ENCODE results near the gene HSBP1.

The HSBP1 gene

GRCh38 chr16:83862661-83863060 lies 54.9 kb downstream of the HSBP1 start:
- DNase-seq (ENCODE audit: low read depth), result no peak
- H3K4me3 ChIP-seq (ENCODE audit: low read depth, low read length), result no peak overlapping the region
- TF ChIP-seq, protein P1, sequence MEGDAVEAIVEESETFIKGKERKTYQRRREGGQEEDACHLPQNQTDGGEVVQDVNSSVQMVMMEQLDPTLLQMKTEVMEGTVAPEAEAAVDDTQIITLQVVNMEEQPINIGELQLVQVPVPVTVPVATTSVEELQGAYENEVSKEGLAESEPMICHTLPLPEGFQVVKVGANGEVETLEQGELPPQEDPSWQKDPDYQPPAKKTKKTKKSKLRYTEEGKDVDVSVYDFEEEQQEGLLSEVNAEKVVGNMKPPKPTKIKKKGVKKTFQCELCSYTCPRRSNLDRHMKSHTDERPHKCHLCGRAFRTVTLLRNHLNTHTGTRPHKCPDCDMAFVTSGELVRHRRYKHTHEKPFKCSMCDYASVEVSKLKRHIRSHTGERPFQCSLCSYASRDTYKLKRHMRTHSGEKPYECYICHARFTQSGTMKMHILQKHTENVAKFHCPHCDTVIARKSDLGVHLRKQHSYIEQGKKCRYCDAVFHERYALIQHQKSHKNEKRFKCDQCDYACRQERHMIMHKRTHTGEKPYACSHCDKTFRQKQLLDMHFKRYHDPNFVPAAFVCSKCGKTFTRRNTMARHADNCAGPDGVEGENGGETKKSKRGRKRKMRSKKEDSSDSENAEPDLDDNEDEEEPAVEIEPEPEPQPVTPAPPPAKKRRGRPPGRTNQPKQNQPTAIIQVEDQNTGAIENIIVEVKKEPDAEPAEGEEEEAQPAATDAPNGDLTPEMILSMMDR (conservative IDR thresholded peaks at IDR 0.05; ENCODE audit: low read depth, low read length), result no peak

- TF ChIP-seq, protein P1 (conservative IDR thresholded peaks at IDR 0.05; ENCODE audit: low read depth, low read length), result no peak
- H3K4me3 ChIP-seq (ENCODE audit: low read depth, low read length), result no peak overlapping the region
- DNase-seq (ENCODE audit: low read depth), result no peak
Measured at GRCh38 chr16:83863682-83864081, 55.9 kb downstream of the HSBP1 start.

Measured in choroid plexus epithelial cell (primary cell).